H1 (cell line): Measurements from ENCODE around the gene ARSI. TPM values are rescaled to one million over a fixed set of nuclear protein-coding genes. Genes with fewer than 3 reads are reported as not detected.

Experiments
- EP300 ChIP-seq, 2 experiments: IDR thresholded peaks; 1 replicate in 1 of 2; 2 replicates in 1 of 2; pipeline ENCODE4 v1.6.1; 2011 to 2012; ENCODE audit warnings: low read depth in 2 of 2, low read length in 2 of 2, mild to moderate bottlenecking in 2 of 2, borderline replicate concordance in 1 of 2, inconsistent platforms in 1 of 2, moderate library complexity in 1 of 2
- FOSL1 ChIP-seq: IDR thresholded peaks from 2 replicates; pipeline ENCODE4 v1.6.1; 2011; ENCODE audit warnings: mild to moderate bottlenecking, low read depth, low read length, moderate library complexity; ENCODE audit not compliant: insufficient read depth
- GABPA ChIP-seq: IDR thresholded peaks from 2 replicates; pipeline ENCODE4 v1.6.1; 2011; ENCODE audit warnings: mild to moderate bottlenecking, low read length, moderate library complexity, borderline replicate concordance; ENCODE audit not compliant: insufficient read depth
- HDAC6 ChIP-seq: IDR thresholded peaks from one replicate; pipeline ENCODE4 v1.7.1; 2012; ENCODE audit warnings: low read depth, mild to moderate bottlenecking, inconsistent platforms, low read length, moderate library complexity
- SIX5 ChIP-seq: IDR thresholded peaks from 2 replicates; pipeline ENCODE4 v1.6.1; 2011; ENCODE audit warnings: mild to moderate bottlenecking, low read depth, low read length
- polyA plus RNA-seq, 7 experiments: library from polyadenylated mRNA; depleted of rRNA in 3 of 7; stranded (reverse) in 5 of 7; unstranded in 2 of 7; fragments of >200 nt in 5 of 7; fragments of 200-250 nt in 2 of 7; gene quantifications; 1 replicate in 5 of 7; 2 replicates in 1 of 7; 4 replicates in 1 of 7; pipeline versions ENCODE4 v1.2.1 to v1.2.3, GENCODE V29; 2011 to 2013; ENCODE audit warnings: missing spikeins in 2 of 7, mixed read lengths in 2 of 7
- total RNA-seq: library from RNA; stranded (reverse); fragmentation: NEBNext Ultra II Directional; extraction: Animal tissue kit (Norgen Biotek cat#: 25700); gene quantifications from 2 replicates; pipeline ENCODE4 v1.2.1, GENCODE V29; 2021
- TF ChIP-seq, protein P1 (sequence below), 3 experiments: IDR thresholded peaks; 1 replicate in 2 of 3; 2 replicates in 1 of 3; pipeline versions ENCODE4 v1.5.1 to v1.6.1; 2011; ENCODE audit warnings: low read length in 3 of 3, mild to moderate bottlenecking in 3 of 3, inconsistent platforms in 2 of 3, low read depth in 1 of 3, moderate library complexity in 1 of 3; ENCODE audit not compliant: insufficient read depth in 1 of 3; ENCODE audit errors: control extremely low read depth in 1 of 3
- TF ChIP-seq, protein P2 (sequence below): IDR thresholded peaks from 2 replicates; pipeline ENCODE4 v1.6.1; 2012; ENCODE audit warnings: low read length, inconsistent platforms

ARSI gene
- total and polyA plus RNA-seq, 2 of the 8 experiments (the other 6 are each of a cell fraction or from before 2014, with no cell fraction given), result 4.5 to 6.7 TPM

DNA sequence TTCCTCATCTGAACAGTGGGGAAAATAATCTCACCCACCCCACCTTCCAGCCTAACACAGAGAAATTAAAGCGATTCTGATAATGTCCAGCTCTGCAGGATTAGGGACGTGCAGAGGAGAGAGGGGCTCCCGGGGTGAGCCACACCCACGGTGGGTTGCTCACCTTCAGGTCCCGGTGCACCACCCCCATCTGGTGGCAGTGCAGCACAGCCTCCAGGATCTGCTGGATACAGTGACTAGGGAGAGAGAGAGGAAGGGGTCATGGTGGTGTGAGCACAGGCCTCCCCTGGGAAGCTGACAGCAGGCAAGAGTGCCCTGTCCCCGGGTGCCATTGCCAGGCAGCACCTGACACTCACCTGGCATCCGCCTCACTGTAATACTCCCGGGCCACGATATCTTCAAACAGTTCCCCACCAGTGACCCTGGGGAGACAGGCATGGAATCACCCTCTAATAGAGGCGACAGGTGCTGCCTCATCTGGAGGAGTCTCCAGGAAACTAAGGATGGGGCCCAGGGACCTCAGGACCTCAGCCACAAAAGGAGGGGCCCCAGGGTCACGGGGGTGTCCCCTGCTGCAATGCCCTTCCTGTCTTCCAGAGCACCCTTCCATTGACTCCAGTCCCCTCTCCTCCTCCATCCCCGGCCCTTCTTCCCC is 46.2 kb downstream of the ARSI start (continued):
- TF ChIP-seq, protein P1, sequence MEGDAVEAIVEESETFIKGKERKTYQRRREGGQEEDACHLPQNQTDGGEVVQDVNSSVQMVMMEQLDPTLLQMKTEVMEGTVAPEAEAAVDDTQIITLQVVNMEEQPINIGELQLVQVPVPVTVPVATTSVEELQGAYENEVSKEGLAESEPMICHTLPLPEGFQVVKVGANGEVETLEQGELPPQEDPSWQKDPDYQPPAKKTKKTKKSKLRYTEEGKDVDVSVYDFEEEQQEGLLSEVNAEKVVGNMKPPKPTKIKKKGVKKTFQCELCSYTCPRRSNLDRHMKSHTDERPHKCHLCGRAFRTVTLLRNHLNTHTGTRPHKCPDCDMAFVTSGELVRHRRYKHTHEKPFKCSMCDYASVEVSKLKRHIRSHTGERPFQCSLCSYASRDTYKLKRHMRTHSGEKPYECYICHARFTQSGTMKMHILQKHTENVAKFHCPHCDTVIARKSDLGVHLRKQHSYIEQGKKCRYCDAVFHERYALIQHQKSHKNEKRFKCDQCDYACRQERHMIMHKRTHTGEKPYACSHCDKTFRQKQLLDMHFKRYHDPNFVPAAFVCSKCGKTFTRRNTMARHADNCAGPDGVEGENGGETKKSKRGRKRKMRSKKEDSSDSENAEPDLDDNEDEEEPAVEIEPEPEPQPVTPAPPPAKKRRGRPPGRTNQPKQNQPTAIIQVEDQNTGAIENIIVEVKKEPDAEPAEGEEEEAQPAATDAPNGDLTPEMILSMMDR (IDR thresholded peaks at IDR 0.05; ENCODE audit: control extremely low read depth in 1 of 3, insufficient read depth in 1 of 3, low read depth in 1 of 3, low read length in 3 of 3), result peak; percentile 72 to 82 (median 75)
- peak; percentile 40; the same call in 1 of the 2 replicates for TF ChIP-seq GABPA
- TF ChIP-seq EP300 (IDR thresholded peaks at IDR 0.05; ENCODE audit: borderline replicate concordance in 1 of 2, low read depth in 2 of 2, low read length in 2 of 2), result no peak
- no peak for TF ChIP-seq FOSL1
- no peak for TF ChIP-seq SIX5
- TF ChIP-seq HDAC6, result no peak
- TF ChIP-seq, protein P2, sequence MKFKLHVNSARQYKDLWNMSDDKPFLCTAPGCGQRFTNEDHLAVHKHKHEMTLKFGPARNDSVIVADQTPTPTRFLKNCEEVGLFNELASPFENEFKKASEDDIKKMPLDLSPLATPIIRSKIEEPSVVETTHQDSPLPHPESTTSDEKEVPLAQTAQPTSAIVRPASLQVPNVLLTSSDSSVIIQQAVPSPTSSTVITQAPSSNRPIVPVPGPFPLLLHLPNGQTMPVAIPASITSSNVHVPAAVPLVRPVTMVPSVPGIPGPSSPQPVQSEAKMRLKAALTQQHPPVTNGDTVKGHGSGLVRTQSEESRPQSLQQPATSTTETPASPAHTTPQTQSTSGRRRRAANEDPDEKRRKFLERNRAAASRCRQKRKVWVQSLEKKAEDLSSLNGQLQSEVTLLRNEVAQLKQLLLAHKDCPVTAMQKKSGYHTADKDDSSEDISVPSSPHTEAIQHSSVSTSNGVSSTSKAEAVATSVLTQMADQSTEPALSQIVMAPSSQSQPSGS, result no peak
